Measurements from ENCODE around the gene UNC5B.

UNC5B gene

GRCh38 chr10:71241114-71241829, 28.9 kb downstream of the UNC5B start:
- no peak for DNase-seq

GRCh38 chr10:71241830-71242621, 29.7 kb downstream of the UNC5B start:
- DNase-seq = no peak

GRCh38 chr10:71242622-71243009, 30.2 kb downstream of the UNC5B start:
- no peak for DNase-seq

DNA sequence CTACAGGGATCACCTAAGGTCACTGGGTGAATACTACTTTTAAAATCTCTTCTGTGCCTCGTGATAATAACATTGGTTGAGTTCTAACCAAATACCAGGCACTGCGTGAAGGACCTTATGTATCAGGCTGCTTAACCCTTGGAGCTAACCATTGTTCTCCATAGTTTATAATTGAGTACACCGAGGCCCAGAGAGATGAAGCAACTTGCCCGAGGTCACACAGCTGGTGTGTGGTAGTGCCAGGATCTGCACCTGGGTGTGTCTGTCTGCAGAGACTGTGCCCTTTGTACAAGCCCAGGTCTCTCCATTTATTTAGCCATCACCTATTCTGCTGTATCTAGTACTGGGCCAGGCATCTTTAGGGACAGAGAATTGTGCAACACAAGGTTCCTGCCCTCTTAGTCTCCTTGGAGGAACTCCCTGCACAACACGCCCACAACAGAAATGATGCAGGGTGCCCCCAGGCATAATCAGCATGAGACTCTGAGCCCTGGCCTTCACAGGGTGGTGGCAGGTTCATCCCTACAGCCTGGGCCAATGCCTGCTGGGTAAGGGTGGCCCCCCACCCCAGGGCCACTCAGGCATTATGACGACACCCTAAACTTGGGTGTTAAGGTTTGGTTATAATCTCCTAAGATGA, 31.5 kb downstream of the UNC5B start:
- DNase-seq = no peak

DNA sequence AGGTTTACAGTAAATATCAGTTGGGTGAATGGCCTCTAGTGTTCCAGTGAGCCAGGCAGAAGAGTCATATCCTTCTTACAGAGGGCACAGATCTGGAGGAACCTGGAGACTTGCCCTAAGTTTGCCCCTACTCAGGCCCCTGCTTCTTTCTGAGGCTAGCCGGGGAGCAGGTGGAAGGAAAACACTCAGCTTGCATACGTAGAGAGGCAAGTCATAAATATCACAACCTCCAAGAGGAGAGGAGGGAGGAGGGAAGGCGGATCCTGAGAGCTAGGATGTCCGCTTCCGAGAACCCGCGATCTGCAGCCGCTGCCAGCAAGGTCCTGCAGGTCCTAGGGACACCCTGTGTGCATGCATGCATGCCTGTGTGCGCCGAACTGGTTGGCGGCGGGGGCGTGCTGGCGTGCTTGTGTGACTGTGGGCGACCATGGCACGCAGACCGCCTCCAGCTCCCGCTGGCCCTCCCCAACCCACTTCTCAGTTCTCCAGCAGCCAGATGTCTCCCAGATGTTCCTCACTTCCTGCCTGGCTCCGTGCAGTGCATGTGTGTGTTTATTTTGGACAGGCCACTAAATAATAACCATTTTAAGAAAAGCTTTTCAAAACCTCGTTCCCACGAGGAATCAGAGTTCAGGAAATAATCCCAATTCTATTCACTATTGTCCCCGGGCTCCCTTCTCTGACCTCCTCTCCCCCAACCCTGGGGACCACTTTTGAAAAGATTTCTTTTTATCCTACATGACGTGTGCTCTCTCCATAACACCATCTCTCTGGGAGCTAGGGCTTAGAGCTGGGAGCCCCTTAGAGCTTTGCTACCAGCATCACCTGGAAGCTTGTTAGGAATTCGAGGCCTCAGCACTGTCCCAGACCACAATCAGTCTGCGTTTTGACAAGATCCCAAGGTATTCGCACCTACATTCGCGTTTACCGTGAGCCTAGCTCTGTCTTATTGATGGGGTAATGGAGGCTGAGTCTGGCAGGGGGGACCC, 32.4 kb downstream of the UNC5B start:
- DNase-seq = no peak

- DNase-seq = no peak
Observed at GRCh38 chr10:71245420-71246325, 33.3 kb downstream of the UNC5B start.

DNA sequence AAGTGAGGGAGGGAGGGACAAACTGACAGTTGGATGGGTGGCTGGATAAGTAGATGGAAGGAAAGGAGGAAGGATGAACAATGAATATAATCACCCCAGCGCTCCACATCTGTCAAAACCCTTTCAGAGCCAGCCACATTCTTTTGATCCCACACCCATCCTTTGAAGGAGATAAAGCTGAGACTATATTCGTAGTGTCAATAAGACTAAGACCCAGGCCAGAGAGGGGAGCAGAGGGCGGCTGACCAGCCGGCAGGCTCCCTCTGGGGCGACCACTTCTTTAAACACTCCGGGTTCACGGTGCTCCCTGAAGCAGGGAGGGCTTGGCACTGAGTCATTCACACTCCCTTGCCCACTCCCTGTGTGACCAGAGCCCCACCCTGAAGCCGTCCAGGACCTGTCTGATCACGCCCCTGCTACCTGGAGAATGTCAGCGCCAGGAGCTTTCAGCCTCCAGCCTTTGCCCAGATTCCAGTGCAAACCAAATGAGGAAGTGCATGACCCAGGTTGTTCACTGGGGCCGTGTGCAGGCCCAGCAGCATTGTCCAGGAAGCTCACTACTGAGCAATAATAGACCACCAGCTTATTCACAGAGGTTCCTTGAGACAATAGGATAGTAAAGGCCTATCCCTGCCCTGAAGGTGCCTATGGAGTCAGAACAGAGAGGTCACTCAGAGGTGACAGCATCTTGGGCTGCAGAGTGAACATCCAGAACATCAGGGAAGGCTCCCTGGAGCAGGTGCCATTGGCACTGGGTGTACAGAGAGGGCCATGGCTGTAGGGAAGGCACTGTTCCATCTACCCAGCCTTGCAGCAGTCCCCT, 34.4 kb downstream of the UNC5B start:
- DNase-seq = no peak

DNA sequence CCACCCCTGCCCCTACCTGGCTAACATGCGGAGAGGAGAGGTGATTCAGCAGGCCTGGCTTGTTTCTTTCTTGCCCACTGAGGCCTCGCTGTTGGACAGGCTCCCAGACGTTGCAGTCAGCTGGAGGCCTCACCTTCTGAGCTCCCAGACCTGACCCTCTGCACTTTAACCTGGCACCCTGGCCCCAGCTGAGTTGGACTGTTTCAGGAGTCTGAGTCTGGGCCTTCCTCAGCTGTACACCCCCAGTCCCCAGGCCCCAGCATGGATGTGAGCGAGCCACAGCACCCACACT, 35.0 kb downstream of the UNC5B start:
- DNase-seq = no peak

- no peak for DNase-seq
Observed at GRCh38 chr10:71247804-71248203, 35.4 kb downstream of the UNC5B start.

- DNase-seq = no peak
Observed at GRCh38 chr10:71248210-71248609, 35.8 kb downstream of the UNC5B start.

DNA sequence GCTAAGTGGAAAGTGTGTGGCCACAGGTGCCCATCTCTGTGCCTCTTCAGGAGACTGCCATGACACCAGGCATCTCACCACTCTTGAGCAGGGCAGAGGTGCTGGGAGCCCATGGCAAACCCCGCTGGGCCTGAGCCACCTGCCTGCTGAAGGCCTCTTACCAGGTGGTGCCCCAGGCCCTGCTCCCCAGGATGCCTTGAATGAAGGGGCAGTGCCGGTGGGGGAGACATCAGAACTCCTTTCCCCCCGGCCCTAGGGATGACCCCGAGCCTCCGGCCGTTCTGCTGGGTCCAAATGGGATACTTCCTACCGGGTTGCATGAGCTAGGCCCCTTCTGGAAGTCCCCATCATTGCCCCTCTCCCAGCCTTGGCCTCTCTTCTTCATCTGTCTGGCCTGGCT, 37.6 kb downstream of the UNC5B start:
- DNase-seq = no peak

GRCh38 chr10:71250405-71250804, 38.0 kb downstream of the UNC5B start:
- DNase-seq = no peak

GRCh38 chr10:71250842-71251241, 38.5 kb downstream of the UNC5B start:
- DNase-seq = no peak

DNA sequence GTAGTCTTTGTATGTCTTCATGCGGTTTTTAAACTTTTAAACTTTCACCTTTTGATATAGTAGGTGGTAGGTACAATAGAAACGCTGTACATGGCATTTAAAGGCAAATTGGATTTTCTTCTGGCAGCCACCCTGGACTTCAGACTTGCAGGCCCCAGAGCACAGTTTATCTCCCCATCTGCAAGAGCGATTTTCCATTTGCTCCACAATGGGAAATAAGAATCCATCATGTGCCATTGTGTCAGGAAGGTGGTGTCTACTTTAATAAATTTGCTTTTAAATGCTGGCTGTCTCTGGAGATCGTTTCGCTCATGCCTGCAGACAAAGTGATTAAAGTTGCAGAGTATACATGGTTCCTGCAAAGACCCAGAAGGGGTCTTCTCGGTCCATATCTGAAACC, 38.9 kb downstream of the UNC5B start:
- no peak for DNase-seq

GRCh38 chr10:71252220-71252619, 39.9 kb downstream of the UNC5B start:
- DNase-seq = no peak

- peak; percentile 40 for DNase-seq
Observed at GRCh38 chr10:71253981-71254818, 41.8 kb downstream of the UNC5B start.

- no peak for DNase-seq
Observed at GRCh38 chr10:71254834-71255549, 42.6 kb downstream of the UNC5B start.

DNA sequence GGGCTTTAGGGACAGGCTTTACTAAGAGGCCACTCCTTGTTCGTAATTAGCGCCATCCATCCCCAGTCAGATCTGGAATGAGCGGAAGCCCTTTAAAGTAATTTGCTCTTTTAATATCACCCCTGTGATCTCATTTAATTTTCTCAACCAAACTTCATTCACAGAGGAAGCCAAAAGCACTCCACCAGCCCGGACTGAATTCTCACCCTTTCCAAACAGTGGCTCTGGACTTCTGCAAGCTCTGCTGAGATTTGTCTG, 43.1 kb downstream of the UNC5B start:
- DNase-seq = no peak

DNA sequence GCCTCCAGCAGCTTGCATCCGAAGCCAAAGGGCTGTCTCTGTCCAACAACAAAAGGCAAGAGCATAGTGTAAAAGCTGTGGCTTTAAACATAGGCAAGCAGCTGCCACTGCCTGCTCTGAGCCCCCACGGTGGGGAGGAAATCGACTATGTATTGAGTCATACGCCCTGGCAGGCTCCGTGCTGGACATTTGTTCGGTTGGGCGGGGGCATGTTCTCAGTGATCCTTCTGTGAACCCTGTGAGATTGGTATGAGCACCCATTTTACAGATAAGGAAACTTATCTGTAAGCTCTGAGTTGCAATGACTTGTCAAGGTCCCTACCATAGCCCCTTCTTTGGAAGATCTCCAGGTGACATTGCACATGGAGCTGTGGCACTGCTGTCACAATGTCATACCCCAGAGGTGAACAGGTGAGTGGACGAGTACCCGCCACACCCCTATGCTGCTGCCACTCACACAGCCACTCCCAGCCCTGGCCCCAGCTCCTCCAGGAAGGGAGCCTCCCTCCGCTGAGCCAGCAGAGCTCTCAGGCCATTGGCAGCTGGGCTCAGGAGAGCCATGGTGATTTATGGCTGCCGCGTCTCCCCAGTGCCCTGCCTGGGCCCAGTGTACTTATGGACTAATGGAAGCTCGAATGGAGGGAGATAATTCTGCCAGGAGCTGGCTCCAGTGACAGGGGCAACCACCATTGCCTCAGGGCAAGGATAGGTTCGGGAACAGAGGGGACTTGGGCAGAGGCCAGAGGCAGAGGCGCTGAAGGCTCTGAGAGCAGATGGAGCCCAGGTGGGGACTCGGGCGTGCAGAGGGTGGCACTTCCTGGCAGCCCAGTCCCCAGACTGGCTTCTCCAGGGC, 43.7 kb downstream of the UNC5B start:
- DNase-seq = no peak

All from NCI-H1048 (cell line).